Measurements from ENCODE around the gene MYMK.

Gene MYMK

GRCh38 chr9:133535306-133535877 is 10.6 kb upstream of the MYMK start:
- no peak for DNase-seq (ENCODE audit: low read depth, low spot score)

DNA sequence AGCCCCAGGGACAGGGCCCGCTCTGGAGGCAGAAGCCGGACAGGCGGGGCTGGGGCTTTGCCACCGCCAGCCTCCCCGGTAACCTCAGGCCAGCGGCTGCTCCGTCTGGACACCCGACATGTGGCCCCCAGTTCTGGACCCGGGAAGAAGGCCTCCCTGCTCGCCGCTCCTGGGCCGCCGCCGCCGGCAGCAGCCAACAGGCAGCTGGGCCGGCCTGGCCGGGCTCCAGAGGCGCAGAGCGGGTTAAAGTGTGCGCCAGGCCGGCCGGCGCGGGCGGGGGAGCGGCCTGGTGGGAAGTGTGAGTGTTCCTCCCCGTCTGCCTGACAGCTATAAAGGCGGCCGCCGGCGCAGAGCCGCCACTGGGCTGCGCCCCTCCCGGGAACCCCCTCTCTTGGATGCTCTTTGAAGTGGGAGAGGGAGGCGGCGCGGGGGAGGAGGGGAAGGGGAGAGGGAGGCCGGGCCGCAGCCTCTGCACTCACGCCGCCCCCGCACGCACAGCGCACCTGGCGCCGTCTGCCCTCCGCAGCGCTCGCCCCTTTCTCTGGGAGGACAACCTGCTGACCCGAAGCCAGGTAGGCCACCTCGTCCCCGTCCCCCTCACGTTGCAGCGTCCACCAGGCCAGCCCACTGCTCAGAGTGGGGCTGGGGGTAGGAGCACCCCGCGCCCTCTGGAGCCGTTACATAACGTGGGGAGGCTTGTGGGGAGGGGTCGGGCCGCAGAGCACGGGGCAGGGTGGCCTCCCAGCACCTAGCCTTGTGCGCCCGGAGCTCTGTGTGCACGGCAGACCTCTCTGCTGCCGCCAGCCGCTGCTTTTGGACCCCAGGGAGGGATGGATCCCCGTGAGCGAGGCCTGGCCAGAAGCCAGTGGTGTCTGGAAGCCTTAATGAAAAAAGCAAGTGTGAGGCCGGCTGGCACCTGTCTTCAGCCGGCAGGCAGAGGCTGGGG is 9.9 kb upstream of the MYMK start, which contains the start of gene ADAMTSL2:
ADAMTSL2 (plus strand) TSS at position 359 of the 946 bp plus-strand sequence. CDS start 2,009 bp downstream, outside the sequence.
- DNase-seq (ENCODE audit: low read depth, low spot score), result no peak

- DNase-seq (ENCODE audit: low read depth, low spot score), result no peak
Observed at GRCh38 chr9:133533857-133534256, 9.1 kb upstream of the MYMK start.

GRCh38 chr9:133532937-133533668 is 8.3 kb upstream of the MYMK start:
- no peak for DNase-seq (ENCODE audit: low read depth, low spot score)

DNA sequence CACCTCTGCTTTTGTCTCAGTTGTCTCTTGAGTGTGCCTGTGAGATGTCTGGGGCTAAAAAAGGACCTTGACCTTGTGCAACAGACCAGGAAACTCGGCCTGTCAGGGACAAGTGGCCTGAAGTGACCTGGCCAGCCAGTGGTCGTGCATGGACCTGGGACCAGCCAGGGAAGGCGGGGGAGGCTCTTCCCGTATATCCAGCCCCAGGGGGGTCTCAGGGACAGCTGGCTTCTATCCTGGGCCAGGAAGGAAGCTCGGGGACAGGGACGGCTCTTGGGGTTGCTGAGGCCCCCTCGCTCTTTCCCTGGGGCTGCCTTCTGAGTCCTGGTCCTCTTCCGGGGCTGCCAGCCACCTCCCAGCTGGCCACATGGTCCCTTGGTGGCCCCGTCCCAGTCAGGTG is 6.5 kb upstream of the MYMK start:
- DNase-seq (ENCODE audit: low read depth, low spot score), result no peak

- DNase-seq (ENCODE audit: low read depth, low spot score), result no peak
Observed at GRCh38 chr9:133529874-133530273, 5.1 kb upstream of the MYMK start.

DNA sequence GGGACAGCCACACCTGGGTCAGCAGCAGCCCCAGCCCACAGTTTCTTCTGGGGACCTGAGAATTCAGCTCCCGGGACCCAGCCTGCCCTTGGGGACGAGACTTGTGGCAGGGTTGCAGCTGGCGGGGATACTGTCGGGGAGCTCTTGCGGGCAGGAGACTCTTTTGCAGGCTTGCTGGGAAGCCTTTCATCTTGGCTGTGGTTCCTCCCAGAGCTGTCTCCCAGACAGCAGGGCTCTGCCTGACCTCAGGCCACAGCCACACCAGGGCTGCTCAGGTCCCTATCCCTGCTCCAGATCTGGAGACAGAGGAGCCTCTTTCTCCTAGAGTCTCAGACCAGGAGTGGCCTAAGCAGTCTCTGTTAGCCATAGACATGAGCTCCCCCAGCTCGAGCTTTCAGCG is 4.7 kb upstream of the MYMK start:
- no peak for DNase-seq (ENCODE audit: low read depth, low spot score)

DNA sequence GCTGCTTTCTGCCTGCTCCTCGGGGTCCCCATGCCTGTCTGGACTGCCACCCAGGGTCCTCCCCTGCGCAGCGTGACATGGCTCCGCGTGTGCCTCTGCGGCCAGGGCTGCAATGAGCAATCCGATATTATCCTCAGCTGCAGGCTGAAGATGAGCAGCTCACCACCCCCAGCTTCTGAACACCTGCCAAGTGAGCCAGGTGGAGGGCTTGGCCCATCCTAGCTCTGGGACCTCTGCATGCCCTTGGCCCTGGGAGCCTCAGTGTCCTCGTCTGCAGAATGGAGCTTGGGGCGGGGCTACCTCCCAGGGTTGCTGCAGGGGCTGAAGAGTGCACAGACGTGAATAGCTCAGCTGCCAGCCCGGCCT is 4.1 kb upstream of the MYMK start:
- DNase-seq (ENCODE audit: low read depth, low spot score), result no peak

- no peak for DNase-seq (ENCODE audit: low read depth, low spot score)
Observed at GRCh38 chr9:133528001-133528875, 3.5 kb upstream of the MYMK start.

GRCh38 chr9:133527444-133527920 is 2.7 kb upstream of the MYMK start:
- DNase-seq (ENCODE audit: low read depth, low spot score), result no peak

- no peak for DNase-seq (ENCODE audit: low read depth, low spot score)
Observed at GRCh38 chr9:133526721-133527321, 2.1 kb upstream of the MYMK start.

DNA sequence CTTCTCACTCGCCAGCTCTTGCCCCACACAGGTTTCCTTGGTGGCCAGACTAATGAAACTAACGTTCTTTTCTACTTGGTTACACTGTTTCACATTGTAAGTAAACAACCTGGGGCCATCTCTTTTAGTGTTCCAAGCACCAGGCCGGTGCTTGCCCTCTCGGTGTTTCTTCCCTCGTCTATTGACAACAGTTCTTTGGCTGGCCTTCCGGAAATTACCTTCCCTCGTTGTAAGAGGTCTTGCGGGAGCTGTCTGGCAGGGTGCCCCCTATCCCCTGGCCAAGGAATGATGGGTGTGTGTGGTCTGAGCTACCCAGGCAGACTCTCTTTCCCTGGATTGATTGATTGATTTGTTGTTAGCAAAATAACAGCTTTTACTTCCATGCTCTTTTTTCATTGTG is 918 bp upstream of the MYMK start:
- DNase-seq (ENCODE audit: low read depth, low spot score), result no peak

- DNase-seq (ENCODE audit: low read depth, low spot score), result no peak
Observed at GRCh38 chr9:133524146-133524545, 613 bp downstream of the MYMK start.

DNA sequence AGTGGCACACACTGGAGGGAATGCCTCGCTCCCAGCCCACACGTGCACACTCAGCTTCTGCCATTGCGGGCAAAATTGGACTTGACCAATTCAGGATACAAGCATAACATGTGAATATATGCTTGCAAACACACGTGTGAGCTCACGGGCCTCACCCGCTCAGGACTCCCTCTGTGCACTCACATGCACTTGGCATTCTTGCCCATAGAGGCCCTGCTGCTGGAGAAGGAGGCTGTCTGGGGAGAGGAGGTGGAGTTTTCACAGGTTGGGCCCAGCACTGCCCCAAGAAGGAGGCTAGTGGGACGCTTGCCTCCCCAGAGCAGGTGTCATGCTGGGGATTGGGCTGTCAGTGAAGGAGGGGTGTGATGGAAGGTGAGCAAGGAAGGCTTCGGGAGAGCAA is 1.7 kb downstream of the MYMK start:
- DNase-seq (ENCODE audit: low read depth, low spot score), result no peak

DNA sequence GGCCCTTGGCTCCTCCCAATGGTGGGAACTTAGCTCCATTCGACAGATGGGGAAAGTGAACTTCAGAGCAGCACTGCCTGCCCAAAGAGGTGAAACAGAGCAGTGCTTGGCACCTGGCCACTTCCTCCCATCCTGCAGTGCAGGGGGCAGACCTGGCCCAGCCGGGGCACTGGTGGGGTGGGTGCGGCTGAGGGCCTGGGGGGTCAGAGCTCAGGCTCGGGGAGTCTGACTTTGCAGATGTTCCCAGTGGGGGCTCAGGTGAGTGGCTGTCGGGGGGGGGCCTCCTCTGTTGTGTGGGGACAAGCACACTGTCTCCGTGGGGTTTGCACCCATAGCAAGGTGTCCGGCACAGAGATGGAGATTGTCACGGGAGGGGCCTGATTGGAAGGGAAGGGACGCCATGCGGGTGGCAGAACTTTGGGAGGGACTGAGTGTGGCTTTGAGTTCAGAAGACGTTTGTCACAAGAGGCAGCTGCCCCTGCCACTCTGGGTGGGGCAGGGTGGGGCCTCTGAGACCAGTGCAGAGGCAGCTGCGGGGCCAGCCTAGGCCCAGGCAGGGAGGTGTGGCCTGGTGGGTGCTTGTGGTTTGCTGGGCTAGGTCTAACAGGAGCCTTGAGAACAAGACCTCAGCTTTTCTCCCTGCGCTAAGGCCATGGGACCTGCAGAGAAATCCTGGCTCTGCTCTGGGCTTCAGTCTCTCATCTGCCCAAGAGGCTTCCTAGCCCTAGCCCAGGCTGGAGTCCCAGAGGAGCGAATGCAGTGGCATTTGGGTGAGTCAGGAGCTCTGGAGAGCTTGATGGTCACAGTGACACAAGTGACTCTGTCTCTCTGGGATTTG is 2.5 kb downstream of the MYMK start:
- no peak for DNase-seq (ENCODE audit: low read depth, low spot score)

- no peak for DNase-seq (ENCODE audit: low read depth, low spot score)
Observed at GRCh38 chr9:133521122-133522072, 3.4 kb downstream of the MYMK start.

DNA sequence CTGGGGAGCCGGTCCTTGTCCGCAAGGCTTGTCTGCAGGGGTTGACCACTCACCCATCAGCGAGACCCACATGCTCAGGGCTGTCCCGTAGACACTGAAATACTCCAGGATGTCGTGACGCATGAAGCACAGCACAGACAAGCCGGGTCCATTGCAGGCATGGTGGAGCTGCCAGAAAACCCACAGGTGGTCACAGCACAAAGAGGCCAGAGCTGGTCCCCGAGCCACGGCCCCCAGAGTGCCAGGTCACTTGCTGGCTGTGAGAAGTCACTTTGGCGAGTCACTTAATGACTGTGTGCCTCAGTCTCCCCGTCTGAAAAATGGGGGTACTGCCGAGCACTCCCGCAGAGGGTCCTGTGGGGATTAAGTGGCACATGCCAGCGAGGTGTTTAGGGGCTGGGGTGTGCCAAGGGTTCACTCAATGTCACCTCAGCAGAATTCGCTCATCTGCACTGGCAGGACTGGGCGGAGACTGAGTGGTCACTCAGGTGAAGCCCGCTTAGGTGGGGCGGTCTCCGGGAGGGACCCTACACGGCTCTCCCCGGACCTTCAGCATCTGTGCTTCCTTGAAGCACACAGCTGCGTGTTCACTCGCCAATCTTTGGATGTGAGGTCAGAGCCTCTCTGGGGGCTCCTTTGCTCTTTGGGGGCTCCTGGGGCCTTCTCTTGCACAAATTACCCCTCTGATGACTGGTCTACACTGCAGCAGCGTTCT is 4.5 kb downstream of the MYMK start:
- DNase-seq (ENCODE audit: low read depth, low spot score), result no peak

DNA sequence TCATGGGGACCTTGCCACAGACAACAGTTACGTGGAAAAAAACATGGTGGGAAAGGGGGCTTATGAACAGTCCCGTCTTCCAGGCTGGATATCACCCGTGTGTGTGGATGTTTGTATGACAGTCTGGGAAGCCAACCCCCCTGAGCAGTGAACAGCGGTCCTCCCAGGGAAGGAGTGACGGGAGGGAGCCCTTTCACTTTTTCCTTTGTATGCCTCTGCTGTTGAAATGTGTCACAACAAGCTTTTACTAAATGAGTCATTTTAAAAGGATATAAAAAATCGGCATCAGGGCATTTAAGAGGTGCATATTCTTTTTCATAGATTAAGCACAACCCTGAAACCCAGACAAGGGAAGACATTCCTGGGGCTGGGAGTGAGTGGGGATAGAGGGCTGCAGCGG is 5.1 kb downstream of the MYMK start:
- no peak for DNase-seq (ENCODE audit: low read depth, low spot score)

All from iPS DF 19.7 (cell line).